Breast epithelium (tissue), 3 donors: ENCODE data around the gene TMPRSS6.

Experiments used
- CTCF ChIP-seq, 3 donors: fragments of 450-650 bp; IDR thresholded peaks; one replicate each; pipeline ENCODE4 v1.5.1; 2016 to 2017; ENCODE audit warnings: antibody characterized with exemption in 3 of 3, mild to moderate bottlenecking in 3 of 3, moderate library complexity in 3 of 3
- POLR2A ChIP-seq: fragments of 450-650 bp; IDR thresholded peaks from one replicate; pipeline ENCODE4 v1.6.1; 2016; ENCODE audit warnings: antibody characterized with exemption, mild to moderate bottlenecking, moderate library complexity
- POLR2AphosphoS5 ChIP-seq, 3 donors: sonication (generic); formaldehyde crosslinking; IDR thresholded peaks; one replicate each; pipeline ENCODE4 v1.6.1; 2017; ENCODE audit warnings: antibody characterized with exemption in 3 of 3

- TF ChIP-seq POLR2A (no peak), POLR2AphosphoS5 (IDR thresholded peaks at IDR 0.05) (no peak), CTCF (IDR thresholded peaks at IDR 0.05) (no peak)
Measured at GRCh38 chr22:37080838-37081237, 28.7 kb downstream of the TMPRSS6 start.
